ENCODE measurements around the gene EIPR1.

The EIPR1 gene

DNA sequence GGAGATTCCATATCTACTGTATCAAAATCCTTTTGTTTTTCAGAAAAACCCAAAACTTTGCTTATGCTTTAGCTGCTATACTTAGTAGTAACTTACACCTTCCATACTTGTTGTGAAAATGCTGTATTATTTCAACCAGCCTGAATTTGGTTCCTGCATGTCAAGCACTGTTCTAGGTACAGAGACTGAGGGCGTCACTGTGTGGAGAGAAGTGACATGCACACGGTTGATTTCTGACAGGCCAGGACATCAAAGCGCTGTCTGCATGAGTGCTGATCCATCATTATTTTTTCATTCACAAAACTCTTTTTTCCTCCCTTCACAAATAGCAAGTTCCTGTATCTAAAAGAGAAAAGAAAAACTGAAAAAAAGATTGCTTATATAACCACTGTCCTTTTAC is 33.5 kb upstream of the EIPR1 start:
- FAIRE-seq, result no peak
- no peak for TF ChIP-seq POLR2A (IDR thresholded peaks at IDR 0.05; ENCODE audit: low read depth, low read length)

DNA sequence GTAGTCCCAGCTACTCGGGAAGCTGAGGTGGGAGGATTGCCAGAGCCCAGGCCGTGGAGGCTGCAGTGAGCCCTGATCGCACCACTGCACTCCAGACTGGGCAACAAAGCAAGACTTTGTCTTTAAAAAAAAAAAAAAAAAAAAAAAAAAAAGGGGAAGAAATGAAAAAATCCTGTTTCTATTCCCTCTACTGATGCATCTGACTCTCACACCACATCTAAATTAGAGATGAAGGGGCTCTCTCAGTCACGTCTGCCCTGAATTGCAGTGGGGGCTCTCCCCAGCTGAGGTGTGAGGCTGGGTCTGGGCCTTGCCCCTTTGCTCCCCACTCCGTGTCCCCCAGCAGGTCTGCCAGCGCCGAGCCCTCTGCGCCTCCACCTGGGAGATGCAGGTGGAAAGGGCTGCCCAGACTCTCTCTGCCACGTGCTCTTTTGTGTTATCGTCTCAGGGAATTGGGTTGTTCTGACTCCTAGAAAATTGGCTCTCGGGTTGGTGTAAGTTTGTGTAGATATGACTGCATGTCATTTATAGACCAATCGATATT is 32.1 kb upstream of the EIPR1 start:
- DNase-seq (ENCODE audit: insufficient read length, low spot score) (no peak), FAIRE-seq (no peak)
- no peak for TF ChIP-seq POLR2A (IDR thresholded peaks at IDR 0.05; ENCODE audit: low read depth, low read length)

More for the DNA sequence above, 33.5 kb upstream of the EIPR1 start:
- DNase-seq (ENCODE audit: insufficient read length, low spot score), result no peak

DNA sequence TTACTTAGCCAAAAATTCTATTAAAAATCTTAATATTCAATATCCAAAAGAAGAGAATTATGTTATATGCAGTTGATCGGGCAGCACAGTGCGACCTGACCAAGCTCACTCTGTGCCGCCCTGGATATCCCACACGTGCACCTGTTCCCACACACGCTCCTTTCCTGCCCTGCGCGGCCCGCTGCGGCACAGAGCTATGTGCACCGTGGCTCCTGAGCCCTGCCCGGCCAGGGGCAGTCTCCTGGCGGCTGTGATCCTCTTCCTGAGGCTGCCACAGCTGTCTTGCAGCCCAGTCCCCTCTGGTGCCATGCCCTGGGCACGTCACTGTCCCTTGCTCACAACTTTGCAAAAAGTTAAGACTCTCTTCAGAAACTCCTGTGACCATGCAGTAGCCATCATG is 31.2 kb upstream of the EIPR1 start:
- no peak for FAIRE-seq
- no peak for DNase-seq (ENCODE audit: insufficient read length, low spot score)
- TF ChIP-seq POLR2A (IDR thresholded peaks at IDR 0.05; ENCODE audit: low read depth, low read length), result no peak

DNA sequence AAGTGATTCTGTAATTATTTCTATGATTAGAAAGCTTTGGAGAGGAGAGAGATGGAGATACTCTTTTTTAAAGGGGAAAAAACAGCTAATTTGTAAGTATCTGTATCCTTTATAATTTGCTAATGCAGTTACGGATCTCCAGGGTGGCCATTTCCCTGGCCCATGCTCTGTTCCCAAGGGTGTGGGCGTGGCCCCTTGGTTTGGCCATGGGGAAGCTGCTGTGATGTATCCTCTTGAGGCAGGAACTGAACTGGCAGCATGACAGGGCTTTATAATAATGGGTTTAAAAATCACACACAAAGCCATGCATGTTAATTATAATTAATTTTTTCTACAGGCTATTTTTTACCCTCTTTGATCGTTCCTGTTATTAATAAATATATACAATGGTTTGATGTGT is 28.9 kb upstream of the EIPR1 start:
- FAIRE-seq, result no peak
- no peak for TF ChIP-seq POLR2A (IDR thresholded peaks at IDR 0.05; ENCODE audit: low read depth, low read length)
- no peak for DNase-seq (ENCODE audit: insufficient read length, low spot score)

DNA sequence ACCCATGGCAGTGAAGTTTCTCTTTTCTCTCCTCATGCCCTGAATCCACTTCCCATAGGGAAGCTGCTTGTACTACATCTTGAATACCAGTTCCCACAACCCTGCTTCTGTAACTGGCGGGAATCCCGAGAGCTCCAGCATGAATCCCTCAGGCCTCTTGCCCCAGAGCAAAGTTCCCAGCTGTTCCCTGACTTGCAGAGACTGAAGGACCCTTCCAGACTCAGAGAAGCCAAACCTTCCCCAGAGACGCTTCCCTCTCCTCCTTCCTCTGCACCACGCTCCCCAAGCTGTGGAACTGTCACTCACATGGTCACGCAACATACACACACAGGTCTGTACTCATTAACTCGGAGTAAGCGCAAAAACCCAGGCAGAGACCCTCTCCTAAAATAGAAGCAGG is 28.3 kb upstream of the EIPR1 start:
- no peak for FAIRE-seq
- no peak for DNase-seq (ENCODE audit: insufficient read length, low spot score)

DNA sequence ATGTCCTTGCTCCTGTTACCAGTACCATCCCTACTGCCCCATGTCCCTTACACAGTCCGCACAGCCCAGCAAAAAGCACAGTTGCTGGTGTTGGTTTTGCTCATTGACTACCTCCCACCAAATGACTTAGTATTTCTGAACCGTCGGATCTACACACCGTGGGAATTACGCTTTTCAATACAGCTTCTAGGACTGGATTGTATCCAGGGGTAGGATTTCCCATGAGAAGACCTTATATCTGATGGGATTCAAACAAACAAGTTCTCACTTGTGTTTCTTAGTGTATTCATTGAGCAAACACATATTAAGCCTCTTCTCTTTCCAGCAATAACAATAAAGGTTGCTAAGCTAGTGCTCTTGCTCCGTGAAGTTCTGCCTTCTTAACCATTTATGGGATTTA is 27.7 kb upstream of the EIPR1 start:
- DNase-seq (ENCODE audit: insufficient read length, low spot score) (no peak), FAIRE-seq (no peak)
- TF ChIP-seq POLR2A (IDR thresholded peaks at IDR 0.05; ENCODE audit: low read depth, low read length), result no peak

More for the DNA sequence above, 28.3 kb upstream of the EIPR1 start:
- no peak for TF ChIP-seq POLR2A (IDR thresholded peaks at IDR 0.05; ENCODE audit: low read depth, low read length)

DNA sequence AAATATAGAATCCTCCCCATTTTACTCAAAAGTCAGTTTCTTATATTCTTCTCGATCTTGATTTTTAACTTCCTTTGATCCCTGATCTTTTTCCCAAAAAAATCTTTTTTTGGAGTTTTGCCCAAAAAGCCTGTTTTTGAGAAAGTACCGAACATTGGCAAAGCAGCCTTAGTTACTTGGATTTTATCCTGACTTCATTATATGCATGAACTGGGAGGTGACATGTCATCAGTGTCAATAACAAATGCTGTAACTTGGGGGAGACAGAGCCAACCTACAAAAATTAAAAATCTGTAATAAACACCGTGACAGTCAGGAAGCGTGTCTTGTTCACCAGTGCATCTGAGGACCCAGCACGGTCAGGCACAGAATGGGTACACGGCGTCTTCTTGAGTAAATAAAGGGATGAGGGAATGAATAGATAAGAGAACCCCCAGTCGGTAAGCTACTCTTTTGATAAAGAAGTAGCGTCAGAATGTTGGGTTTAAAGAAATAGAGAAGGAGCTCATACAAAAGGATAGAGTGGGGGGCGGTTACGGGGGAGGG is 26.8 kb upstream of the EIPR1 start:
- FAIRE-seq, result no peak

DNA sequence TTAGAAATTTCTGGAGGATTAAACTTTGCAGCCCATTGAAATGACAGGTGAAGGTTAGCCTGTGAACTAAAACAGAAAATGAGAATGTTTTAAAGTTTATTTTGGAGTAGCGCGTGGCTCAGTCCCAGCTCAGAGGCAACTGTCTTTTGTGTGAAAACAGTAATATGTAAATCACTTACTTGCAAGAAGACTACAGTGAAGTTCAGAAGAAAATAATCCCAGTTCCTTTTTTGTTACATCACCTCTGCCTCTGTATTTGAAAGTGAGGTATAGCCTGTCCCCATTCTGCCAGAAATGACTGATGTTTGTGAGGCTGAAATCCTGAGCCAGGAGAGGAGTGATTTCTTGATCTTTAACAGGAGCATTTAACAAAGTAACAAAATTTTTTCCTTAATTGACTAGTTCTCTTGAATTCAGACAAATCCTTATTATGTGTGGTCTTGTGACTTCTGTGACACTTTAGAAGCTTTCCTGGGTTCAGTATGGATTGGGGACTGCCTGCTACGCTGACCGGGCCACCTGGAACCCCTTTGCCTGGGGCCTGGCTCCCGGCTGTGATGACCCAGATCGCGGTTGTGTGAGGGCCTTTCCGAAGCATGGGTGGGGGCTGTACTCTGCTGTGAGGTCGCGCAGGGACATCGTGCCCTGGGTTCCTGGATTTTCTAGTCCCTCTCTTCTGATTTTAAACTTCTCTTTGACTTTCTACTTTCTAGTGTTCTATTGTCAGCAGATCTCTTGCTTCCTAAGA is 26.1 kb upstream of the EIPR1 start:
- TF ChIP-seq POLR2A (IDR thresholded peaks at IDR 0.05; ENCODE audit: low read depth, low read length), result no peak
- DNase-seq (ENCODE audit: insufficient read length, low spot score) (no peak), FAIRE-seq (no peak)

More for the DNA sequence above, 26.8 kb upstream of the EIPR1 start:
- no peak for DNase-seq (ENCODE audit: insufficient read length, low spot score)
- no peak for TF ChIP-seq POLR2A (IDR thresholded peaks at IDR 0.05; ENCODE audit: low read depth, low read length)

DNA sequence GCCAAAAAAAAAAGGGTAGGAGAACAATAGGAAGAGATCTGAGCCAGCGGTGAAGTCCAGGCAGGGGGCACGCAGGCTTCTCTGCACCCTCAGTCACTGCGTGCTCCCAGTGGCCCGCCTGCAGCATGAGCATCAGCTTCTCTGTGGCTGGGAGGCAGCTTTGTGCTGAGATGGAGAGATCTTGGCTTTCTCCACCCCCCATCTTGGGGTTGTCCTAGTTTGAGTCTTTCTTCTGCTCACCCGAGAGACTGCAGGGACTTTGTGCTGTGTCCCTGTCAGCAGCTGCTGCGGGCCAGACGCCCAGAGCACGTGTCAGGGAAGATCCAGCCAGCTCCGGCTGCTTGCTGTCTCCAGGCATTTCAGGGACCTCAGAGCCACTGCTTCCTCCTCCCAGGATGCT is 22.2 kb upstream of the EIPR1 start:
- DNase-seq (ENCODE audit: insufficient read length, low spot score) (no peak), FAIRE-seq (no peak)
- no peak for TF ChIP-seq POLR2A (IDR thresholded peaks at IDR 0.05; ENCODE audit: low read depth, low read length)

DNA sequence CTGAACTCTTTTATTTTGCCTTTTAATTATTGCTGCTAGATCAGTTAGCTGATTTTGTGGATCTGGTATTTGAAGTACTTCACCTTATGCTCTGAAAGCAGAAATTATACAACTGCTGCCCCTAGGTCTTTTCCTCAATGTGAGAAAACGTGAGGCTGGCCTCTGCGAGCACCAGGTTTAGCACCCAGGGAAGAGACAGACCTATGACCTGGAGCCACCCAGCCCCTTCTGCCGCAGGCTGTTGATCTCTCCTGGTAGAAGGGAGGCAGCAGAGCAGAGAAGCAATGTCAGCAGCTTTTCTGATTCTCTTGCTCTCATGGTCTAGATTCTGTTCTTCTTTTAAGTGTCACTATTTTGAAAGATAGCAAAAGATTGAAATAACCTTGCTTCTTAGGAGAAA is 21.8 kb upstream of the EIPR1 start:
- no peak for TF ChIP-seq POLR2A (IDR thresholded peaks at IDR 0.05; ENCODE audit: low read depth, low read length)
- no peak for DNase-seq (ENCODE audit: insufficient read length, low spot score)
- no peak for FAIRE-seq

DNA sequence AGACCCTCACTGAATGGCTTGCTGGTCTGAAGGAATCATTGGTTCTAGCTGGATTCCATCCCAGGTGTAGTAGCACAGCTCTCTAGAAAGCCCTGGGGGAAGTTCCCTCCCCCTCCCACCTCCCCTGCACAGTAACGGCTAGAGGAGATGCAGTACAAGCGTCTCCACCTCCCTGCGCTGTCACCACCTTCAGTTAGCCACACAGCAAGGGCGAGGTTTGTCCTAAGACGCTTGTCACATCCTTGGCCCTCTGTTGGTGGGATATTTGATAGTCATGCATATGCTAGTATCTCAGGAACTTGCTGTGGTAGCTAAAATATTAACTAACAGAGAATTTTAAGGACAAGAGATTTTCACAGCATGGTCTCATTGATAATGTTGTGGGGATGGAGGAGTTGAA is 21.2 kb upstream of the EIPR1 start:
- FAIRE-seq, result no peak

DNA sequence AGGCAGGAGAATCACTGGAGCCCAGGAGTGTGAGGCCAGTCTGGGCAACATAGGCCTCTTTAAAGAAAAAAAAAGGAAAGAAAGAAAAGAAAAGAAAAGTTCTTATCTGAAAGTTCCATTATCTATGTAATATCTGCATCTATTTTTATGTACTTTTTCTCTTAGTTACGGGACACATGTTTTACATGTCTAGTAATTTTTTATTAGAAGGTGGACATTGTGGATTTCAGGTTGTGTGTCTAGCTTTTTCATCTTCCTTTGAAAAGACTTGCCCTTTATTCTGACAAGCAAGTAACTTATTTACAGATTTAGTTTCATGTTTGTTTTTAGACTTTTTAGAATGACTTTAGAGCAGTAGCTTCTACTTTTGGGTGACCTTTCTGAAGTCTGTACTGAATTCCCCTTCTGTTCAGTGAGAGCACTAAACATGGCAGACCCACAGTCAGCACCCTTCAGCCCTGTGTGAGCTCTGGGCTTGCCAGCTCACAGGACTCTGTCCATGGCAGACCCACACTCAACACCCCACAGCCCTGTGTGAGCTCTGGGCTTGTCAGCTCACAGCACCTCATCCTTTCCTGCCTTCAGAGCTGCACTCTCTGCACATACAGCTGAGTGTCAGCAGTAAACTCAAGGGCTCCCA is 19.4 kb upstream of the EIPR1 start:
- no peak for TF ChIP-seq POLR2A (IDR thresholded peaks at IDR 0.05; ENCODE audit: low read depth, low read length)
- FAIRE-seq (no peak), DNase-seq (ENCODE audit: insufficient read length, low spot score) (no peak)

More for the DNA sequence above, 21.2 kb upstream of the EIPR1 start:
- no peak for TF ChIP-seq POLR2A (IDR thresholded peaks at IDR 0.05; ENCODE audit: low read depth, low read length)
- DNase-seq (ENCODE audit: insufficient read length, low spot score), result no peak

DNA sequence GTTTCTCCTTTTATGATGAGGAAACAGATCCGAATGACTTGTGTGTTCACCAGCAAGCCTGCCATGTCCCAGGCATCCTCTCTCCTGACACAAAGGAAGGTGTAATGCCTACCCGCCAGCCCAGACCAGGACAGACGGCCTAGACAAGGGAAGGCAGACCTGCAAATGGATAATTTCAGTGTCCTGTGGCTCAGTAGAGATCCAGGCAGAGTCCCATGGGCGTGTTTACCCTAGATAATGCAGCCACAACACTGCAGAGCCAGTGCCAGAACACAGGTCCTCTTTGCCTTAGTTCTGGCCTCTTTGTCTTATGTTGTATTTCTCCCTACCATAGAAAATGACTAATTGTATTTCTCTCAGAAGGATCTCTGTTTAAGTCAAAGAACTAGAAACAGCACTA is 14.6 kb upstream of the EIPR1 start:
- FAIRE-seq (no peak), DNase-seq (ENCODE audit: insufficient read length, low spot score) (no peak)
- no peak for TF ChIP-seq POLR2A (IDR thresholded peaks at IDR 0.05; ENCODE audit: low read depth, low read length)

DNA sequence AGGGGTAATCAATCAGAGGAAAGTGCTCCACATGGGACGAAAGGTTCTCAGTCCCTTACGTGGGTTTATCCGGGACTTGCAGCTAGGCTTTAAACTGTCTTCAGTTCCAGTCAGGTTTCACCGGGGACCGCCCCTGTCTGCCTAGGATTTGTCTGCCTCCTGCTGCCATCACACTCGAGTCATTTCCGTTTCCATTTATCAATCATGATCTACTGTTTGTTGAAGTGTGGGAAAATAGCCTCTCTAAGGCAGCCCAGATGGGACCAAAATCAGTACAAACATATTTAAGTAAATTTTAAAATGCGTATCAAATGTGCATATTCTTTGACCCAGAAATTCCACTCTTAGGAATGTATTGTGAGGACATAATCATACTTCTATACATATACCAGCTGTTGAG is 12.4 kb upstream of the EIPR1 start:
- FAIRE-seq (no peak), DNase-seq (ENCODE audit: insufficient read length, low spot score) (no peak)
- no peak for TF ChIP-seq POLR2A (IDR thresholded peaks at IDR 0.05; ENCODE audit: low read depth, low read length)

DNA sequence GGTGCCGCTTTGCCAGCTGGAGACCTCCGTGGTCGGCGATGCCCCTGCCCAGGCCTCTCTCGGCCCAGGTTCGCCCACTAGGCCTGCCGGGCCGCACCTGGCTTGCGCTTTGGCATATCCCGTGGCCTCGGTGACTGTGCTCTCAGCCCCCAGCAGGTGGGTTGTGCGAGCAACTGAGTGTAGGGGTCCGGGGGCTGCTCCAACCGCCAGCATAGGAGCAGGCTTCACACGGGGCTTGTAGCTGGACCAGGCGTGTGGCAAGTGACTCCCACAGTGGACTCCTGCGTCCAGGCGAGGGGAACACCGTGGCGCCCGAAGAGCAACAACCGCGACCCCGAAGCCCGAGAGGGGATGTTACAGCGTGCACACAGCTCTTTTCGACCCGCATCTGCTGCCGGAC is 11.6 kb upstream of the EIPR1 start:
- no peak for TF ChIP-seq POLR2A (IDR thresholded peaks at IDR 0.05; ENCODE audit: low read depth, low read length)
- DNase-seq (ENCODE audit: insufficient read length, low spot score) (no peak), FAIRE-seq (no peak)
